Measurements from ENCODE around the gene KBTBD12. TPM values are rescaled to one million over a fixed set of nuclear protein-coding genes. Genes with fewer than 3 reads are reported as not detected.

The KBTBD12 gene
- total and polyA plus RNA-seq, 10 of the 15 experiments (the other 5 are each of a cell fraction or from before 2014, with no cell fraction given), result 0.01 to 0.11 TPM; not detected in 8

DNA sequence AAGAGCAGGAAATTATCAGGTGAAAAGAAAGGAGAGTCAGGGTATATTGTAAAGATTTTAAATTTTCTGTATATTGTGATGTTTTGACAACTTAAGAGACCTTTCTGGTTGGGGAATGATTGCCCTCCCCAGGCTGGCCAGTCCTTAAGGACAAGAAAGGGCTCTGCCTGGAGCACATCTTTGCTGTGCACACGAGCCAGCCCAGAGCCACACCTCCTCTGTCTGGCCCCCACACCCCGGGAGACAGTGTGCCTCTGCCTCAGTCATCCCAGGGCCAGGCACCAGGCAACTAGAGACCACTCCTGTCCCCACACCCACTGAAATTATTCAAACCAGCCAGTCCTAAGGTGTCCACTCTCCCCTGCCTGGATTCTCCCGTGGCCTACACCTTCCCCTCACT, 67.1 kb downstream of the KBTBD12 start:
- TF ChIP-seq CEBPB (IDR thresholded peaks at IDR 0.05; ENCODE audit: borderline replicate concordance in 1 of 2, low read depth in 2 of 2, low read length in 2 of 2) (no peak), HDGF (IDR thresholded peaks at IDR 0.05) (no peak), BMI1 (IDR thresholded peaks at IDR 0.05; ENCODE audit: borderline replicate concordance) (no peak), ZNF217 (IDR thresholded peaks at IDR 0.05) (no peak), ZBTB11 (CRISPR knock-in tag; IDR thresholded peaks at IDR 0.05) (no peak), NFIC (IDR thresholded peaks at IDR 0.05; ENCODE audit: low read depth, low read length) (no peak), USF2 (IDR thresholded peaks at IDR 0.05; ENCODE audit: borderline replicate concordance, low read depth, low read length) (no peak), CTCF (IDR thresholded peaks at IDR 0.05 in 2 of 3, conservative IDR thresholded peaks at IDR 0.05 in 1 of 3; ENCODE audit: control insufficient read depth in 2 of 3, extremely low read depth in 1 of 3, insufficient read depth in 1 of 3, low read depth in 3 of 3, low read length in 3 of 3) (no peak)
- TF ChIP-seq, protein P1, sequence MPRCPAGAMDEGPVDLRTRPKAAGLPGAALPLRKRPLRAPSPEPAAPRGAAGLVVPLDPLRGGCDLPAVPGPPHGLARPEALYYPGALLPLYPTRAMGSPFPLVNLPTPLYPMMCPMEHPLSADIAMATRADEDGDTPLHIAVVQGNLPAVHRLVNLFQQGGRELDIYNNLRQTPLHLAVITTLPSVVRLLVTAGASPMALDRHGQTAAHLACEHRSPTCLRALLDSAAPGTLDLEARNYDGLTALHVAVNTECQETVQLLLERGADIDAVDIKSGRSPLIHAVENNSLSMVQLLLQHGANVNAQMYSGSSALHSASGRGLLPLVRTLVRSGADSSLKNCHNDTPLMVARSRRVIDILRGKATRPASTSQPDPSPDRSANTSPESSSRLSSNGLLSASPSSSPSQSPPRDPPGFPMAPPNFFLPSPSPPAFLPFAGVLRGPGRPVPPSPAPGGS (IDR thresholded peaks at IDR 0.05; ENCODE audit: borderline replicate concordance, insufficient read depth, low read depth, low read length, poor library complexity, severe bottlenecking), result no peak
- TF ChIP-seq, protein P2, sequence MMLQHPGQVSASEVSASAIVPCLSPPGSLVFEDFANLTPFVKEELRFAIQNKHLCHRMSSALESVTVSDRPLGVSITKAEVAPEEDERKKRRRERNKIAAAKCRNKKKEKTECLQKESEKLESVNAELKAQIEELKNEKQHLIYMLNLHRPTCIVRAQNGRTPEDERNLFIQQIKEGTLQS (IDR thresholded peaks at IDR 0.05; ENCODE audit: borderline replicate concordance, extremely low read depth, low read depth, low read length), result no peak

More for the DNA sequence above, 67.1 kb downstream of the KBTBD12 start:
- Histone ChIP-seq H3K4me2 (ENCODE audit: control insufficient read depth, insufficient read depth) (no peak overlapping the region), H2AFZ (ENCODE audit: control insufficient read depth, low read depth, low read length) (no peak overlapping the region), H3K79me2 (ENCODE audit: control insufficient read depth, insufficient read depth, low read length) (no peaks in the 10 kb centered on the region), H3K4me3 (no peak overlapping the region), H3K4me1 (ENCODE audit: control insufficient read depth, insufficient read depth, low read length) (no peaks in the 10 kb centered on the region), H4K20me1 (ENCODE audit: control insufficient read depth, insufficient read depth) (no peaks in the 10 kb centered on the region), H3K27ac (ENCODE audit: control insufficient read depth, insufficient read depth) (no peak overlapping the region), H3K36me3 (ENCODE audit: control insufficient read depth in 2 of 2, insufficient read depth in 2 of 2, low read length in 1 of 2) (no peaks in the 10 kb centered on the region), H3K27me3 (replicated peaks in 1 of 2; ENCODE audit: control insufficient read depth in 2 of 2, insufficient read depth in 2 of 2, low read length in 1 of 2) (peaks cover 0 to 3% of the 10 kb centered on the region in 2 experiments; a peak in 2 of 4 replicates), H3K9ac (ENCODE audit: control insufficient read depth, insufficient read depth, low read length) (no peak overlapping the region), H3K9me3 (replicated peaks; ENCODE audit: control insufficient read depth, insufficient read depth, low read length) (no peaks in the 10 kb centered on the region)
- ATAC-seq (no peak), FAIRE-seq (no peak), DNase-seq (ENCODE audit: low read depth, low spot score) (no peak)
- POLR2A ChIA-PET, result no interaction called here
- CTCF ChIA-PET, result no interaction called here
- intact Hi-C loops (cut with micrococcal nuclease; ENCODE audit: unreplicated experiment) (no loop called here), in situ Hi-C loops (cut with MboI) (no loop called here)
- SMC1A ChIA-PET (ENCODE audit: uncharacterized antibody, unreplicated experiment), result no interaction called here
- no TSS peak for BruUV-seq (replicated peaks)
- RAD21 ChIA-PET (ENCODE audit: unreplicated experiment), result no interaction called here
- 9% methylated on average over 3 of the region's 3 CpGs for WGBS (ENCODE audit: insufficient coverage, insufficient replicate concordance, low lambda C conversion rate, missing lambda C conversion rate)

Data from GM12878 (cell line).